ENCODE data around the gene AVP. TPM values are rescaled to one million over a fixed set of nuclear protein-coding genes. Genes with fewer than 3 reads are reported as not detected.

The AVP gene
- total and polyA plus RNA-seq, 2 of the 13 experiments (the other 11 are each of a cell fraction or from before 2014, with no cell fraction given) = 0.12 TPM; not detected in 1

DNA sequence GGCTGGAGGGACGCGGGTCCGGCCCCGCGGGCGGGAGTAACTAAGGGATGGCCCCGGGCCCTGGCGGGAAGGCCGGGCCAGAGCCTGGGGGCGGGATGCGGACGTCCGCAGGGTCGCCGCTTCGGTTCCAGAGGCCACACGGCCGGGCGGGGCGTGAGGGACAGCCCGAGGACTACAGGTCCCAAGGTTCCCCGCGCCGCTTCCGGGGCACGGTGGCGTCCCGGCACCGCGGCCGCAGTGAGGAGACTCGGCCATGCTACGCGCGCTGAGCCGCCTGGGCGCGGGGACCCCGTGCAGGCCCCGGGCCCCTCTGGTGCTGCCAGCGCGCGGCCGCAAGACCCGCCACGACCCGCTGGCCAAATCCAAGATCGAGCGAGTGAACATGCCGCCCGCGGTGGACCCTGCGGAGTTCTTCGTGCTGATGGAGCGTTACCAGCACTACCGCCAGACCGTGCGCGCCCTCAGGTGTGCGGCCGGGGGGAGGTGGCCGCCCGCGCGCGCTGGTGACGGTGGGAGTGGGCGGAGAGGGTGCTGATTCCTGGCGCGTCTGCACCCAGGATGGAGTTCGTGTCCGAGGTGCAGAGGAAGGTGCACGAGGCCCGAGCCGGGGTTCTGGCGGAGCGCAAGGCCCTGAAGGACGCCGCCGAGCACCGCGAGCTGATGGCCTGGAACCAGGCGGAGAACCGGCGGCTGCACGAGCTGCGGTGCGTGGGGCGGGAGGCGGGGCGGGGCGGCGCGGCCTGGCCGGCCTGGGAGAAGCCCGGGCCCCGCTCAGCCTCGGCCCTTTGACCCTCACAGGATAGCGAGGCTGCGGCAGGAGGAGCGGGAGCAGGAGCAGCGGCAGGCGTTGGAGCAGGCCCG, 38.5 kb downstream of the AVP start, which contains the start of gene MRPS26 (continued):
- TF ChIP-seq, protein P1, sequence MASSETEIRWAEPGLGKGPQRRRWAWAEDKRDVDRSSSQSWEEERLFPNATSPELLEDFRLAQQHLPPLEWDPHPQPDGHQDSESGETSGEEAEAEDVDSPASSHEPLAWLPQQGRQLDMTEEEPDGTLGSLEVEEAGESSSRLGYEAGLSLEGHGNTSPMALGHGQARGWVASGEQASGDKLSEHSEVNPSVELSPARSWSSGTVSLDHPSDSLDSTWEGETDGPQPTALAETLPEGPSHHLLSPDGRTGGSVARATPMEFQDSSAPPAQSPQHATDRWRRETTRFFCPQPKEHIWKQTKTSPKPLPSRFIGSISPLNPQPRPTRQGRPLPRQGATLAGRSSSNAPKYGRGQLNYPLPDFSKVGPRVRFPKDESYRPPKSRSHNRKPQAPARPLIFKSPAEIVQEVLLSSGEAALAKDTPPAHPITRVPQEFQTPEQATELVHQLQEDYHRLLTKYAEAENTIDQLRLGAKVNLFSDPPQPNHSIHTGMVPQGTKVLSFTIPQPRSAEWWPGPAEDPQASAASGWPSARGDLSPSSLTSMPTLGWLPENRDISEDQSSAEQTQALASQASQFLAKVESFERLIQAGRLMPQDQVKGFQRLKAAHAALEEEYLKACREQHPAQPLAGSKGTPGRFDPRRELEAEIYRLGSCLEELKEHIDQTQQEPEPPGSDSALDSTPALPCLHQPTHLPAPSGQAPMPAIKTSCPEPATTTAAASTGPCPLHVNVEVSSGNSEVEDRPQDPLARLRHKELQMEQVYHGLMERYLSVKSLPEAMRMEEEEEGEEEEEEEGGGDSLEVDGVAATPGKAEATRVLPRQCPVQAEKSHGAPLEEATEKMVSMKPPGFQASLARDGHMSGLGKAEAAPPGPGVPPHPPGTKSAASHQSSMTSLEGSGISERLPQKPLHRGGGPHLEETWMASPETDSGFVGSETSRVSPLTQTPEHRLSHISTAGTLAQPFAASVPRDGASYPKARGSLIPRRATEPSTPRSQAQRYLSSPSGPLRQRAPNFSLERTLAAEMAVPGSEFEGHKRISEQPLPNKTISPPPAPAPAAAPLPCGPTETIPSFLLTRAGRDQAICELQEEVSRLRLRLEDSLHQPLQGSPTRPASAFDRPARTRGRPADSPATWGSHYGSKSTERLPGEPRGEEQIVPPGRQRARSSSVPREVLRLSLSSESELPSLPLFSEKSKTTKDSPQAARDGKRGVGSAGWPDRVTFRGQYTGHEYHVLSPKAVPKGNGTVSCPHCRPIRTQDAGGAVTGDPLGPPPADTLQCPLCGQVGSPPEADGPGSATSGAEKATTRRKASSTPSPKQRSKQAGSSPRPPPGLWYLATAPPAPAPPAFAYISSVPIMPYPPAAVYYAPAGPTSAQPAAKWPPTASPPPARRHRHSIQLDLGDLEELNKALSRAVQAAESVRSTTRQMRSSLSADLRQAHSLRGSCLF (CRISPR knock-in tag; IDR thresholded peaks at IDR 0.05; ENCODE audit: borderline replicate concordance) = no peak; the same call in 1 of the 2 replicates
- 0 out of 2 replicates have a peak, but pooled peaks have one; percentile 74 for TF ChIP-seq ZNF816 (CRISPR knock-in tag; IDR thresholded peaks at IDR 0.05; ENCODE audit: borderline replicate concordance)
- peak; percentile 98 for TF ChIP-seq ZNF546 (CRISPR knock-in tag; conservative IDR thresholded peaks at IDR 0.05)
- TF ChIP-seq XRCC5 (optimal IDR thresholded peaks at IDR 0.05; ENCODE audit: low read length) = peak; percentile 82
- peak; percentile 83 for TF ChIP-seq PATZ1 (CRISPR knock-in tag; IDR thresholded peaks at IDR 0.05)
- TF ChIP-seq ZNF660 (CRISPR knock-in tag; IDR thresholded peaks at IDR 0.05; ENCODE audit: borderline replicate concordance, low read depth) = no peak; the same call in 1 of the 2 replicates
- TF ChIP-seq HMG20B (CRISPR knock-in tag; conservative IDR thresholded peaks at IDR 0.05) = peak; percentile 9
- TF ChIP-seq ZNF263 (CRISPR knock-in tag; IDR thresholded peaks at IDR 0.05) = peak; percentile 70
- TF ChIP-seq KLF9 (CRISPR knock-in tag; IDR thresholded peaks at IDR 0.05; ENCODE audit: low read depth) = 0 out of 2 replicates have a peak, but pooled peaks have one; percentile 74
- peak; percentile 88; the same call in 1 of the 2 replicates for TF ChIP-seq ZNF10 (CRISPR knock-in tag; IDR thresholded peaks at IDR 0.05; ENCODE audit: borderline replicate concordance, low read depth)
- peak; percentile 96 for TF ChIP-seq CENPT (CRISPR knock-in tag; IDR thresholded peaks at IDR 0.05; ENCODE audit: low read depth)
- TF ChIP-seq, protein P2, sequence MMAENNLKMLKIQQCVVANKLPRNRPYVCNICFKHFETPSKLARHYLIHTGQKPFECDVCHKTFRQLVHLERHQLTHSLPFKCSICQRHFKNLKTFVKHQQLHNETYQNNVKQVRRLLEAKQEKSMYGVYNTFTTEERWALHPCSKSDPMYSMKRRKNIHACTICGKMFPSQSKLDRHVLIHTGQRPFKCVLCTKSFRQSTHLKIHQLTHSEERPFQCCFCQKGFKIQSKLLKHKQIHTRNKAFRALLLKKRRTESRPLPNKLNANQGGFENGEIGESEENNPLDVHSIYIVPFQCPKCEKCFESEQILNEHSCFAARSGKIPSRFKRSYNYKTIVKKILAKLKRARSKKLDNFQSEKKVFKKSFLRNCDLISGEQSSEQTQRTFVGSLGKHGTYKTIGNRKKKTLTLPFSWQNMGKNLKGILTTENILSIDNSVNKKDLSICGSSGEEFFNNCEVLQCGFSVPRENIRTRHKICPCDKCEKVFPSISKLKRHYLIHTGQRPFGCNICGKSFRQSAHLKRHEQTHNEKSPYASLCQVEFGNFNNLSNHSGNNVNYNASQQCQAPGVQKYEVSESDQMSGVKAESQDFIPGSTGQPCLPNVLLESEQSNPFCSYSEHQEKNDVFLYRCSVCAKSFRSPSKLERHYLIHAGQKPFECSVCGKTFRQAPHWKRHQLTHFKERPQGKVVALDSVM (CRISPR knock-in tag; IDR thresholded peaks at IDR 0.05) = peak; percentile 59; the same call in 1 of the 2 replicates
- TF ChIP-seq CBX1 (IDR thresholded peaks at IDR 0.05; ENCODE audit: low read depth) = no peak
- TF ChIP-seq ZNF839 (CRISPR knock-in tag; IDR thresholded peaks at IDR 0.05; ENCODE audit: borderline replicate concordance) = 0 out of 2 replicates have a peak, but pooled peaks have one; percentile 26
- no peak; the same call in 1 of the 2 replicates for TF ChIP-seq KDM1A (CRISPR knock-in tag; IDR thresholded peaks at IDR 0.05)
- TF ChIP-seq SCMH1 (CRISPR knock-in tag; IDR thresholded peaks at IDR 0.05; ENCODE audit: borderline replicate concordance) = no peak
- TF ChIP-seq, protein P3, sequence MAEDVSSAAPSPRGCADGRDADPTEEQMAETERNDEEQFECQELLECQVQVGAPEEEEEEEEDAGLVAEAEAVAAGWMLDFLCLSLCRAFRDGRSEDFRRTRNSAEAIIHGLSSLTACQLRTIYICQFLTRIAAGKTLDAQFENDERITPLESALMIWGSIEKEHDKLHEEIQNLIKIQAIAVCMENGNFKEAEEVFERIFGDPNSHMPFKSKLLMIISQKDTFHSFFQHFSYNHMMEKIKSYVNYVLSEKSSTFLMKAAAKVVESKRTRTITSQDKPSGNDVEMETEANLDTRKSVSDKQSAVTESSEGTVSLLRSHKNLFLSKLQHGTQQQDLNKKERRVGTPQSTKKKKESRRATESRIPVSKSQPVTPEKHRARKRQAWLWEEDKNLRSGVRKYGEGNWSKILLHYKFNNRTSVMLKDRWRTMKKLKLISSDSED (CRISPR knock-in tag; IDR thresholded peaks at IDR 0.05) = peak; percentile 93
- peak; percentile 80; the same call in 1 of the 2 replicates for TF ChIP-seq ZNF746 (CRISPR knock-in tag; IDR thresholded peaks at IDR 0.05)

All from HepG2 (cell line).